ENCODE results near the gene DDIT4L.

Gene DDIT4L

GRCh38 chr4:100164808-100165760 lies 25.2 kb downstream of the DDIT4L start:
- intact Hi-C loops (cut with DNase I; ENCODE audit: low total_unique reads): no loop called here
- Histone ChIP-seq H3K4me3 (no peak overlapping the region), H3K4me1 (peaks cover 0 to 21% (median 3%) of the 10 kb centered on the region in 4 donors), H3K27me3 (no peaks in the 10 kb centered on the region), H3K27ac (no peak overlapping the region), H3K36me3 (no peaks in the 10 kb centered on the region), H3K9me3 (peaks cover 0 to 14% (median 8%) of the 10 kb centered on the region in 3 donors)
- no peak for TF ChIP-seq CTCF (IDR thresholded peaks at IDR 0.05)
- no peak for DNase-seq

- Histone ChIP-seq H3K27me3 (no peaks in the 10 kb centered on the region), H3K36me3 (no peaks in the 10 kb centered on the region), H3K4me3 (no peak overlapping the region), H3K9me3 (peaks cover 0 to 14% (median 8%) of the 10 kb centered on the region in 3 donors), H3K27ac (no peak overlapping the region), H3K4me1 (no peaks in the 10 kb centered on the region)
- no peak for TF ChIP-seq CTCF (IDR thresholded peaks at IDR 0.05)
- DNase-seq: no peak
- intact Hi-C loops (cut with DNase I; ENCODE audit: low total_unique reads): no loop called here
Measured at GRCh38 chr4:100162027-100162685, 28.1 kb downstream of the DDIT4L start.

GRCh38 chr4:100149190-100149589 lies 41.1 kb downstream of the DDIT4L start:
- H3K4me3 ChIP-seq: no peak overlapping the region
- no peak for TF ChIP-seq CTCF (IDR thresholded peaks at IDR 0.05)
- H3K27ac ChIP-seq: no peak overlapping the region
- no peaks in the 10 kb centered on the region for H3K27me3 ChIP-seq
- peaks cover 0 to 28% (median 0%) of the 10 kb centered on the region in 4 donors for H3K4me1 ChIP-seq
- H3K9me3 ChIP-seq: no peaks in the 10 kb centered on the region
- H3K36me3 ChIP-seq: no peaks in the 10 kb centered on the region
- DNase-seq: no peak
- intact Hi-C loops (cut with DNase I; ENCODE audit: low total_unique reads): no loop called here

- Histone ChIP-seq H3K4me1 (peaks cover 0 to 28% (median 0%) of the 10 kb centered on the region in 4 donors), H3K4me3 (no peak overlapping the region), H3K36me3 (no peaks in the 10 kb centered on the region), H3K9me3 (no peaks in the 10 kb centered on the region), H3K27ac (no peak overlapping the region), H3K27me3 (no peaks in the 10 kb centered on the region)
- intact Hi-C loops (cut with DNase I; ENCODE audit: low total_unique reads): no loop called here
- DNase-seq: no peak
- no peak for TF ChIP-seq CTCF (IDR thresholded peaks at IDR 0.05)
Measured at GRCh38 chr4:100147684-100148083, 42.6 kb downstream of the DDIT4L start.

GRCh38 chr4:100147198-100147597 lies 43.1 kb downstream of the DDIT4L start:
- DNase-seq: no peak
- Histone ChIP-seq H3K4me3 (no peak overlapping the region), H3K27ac (no peak overlapping the region), H3K4me1 (peaks cover 0 to 28% (median 0%) of the 10 kb centered on the region in 4 donors), H3K9me3 (no peaks in the 10 kb centered on the region), H3K27me3 (no peaks in the 10 kb centered on the region), H3K36me3 (no peaks in the 10 kb centered on the region)
- TF ChIP-seq CTCF (IDR thresholded peaks at IDR 0.05): no peak
- intact Hi-C loops (cut with DNase I; ENCODE audit: low total_unique reads): no loop called here

Data from tibial artery (tissue), 4 donors.